ENCODE measurements around the gene EIF6. TPM values are rescaled to one million over a fixed set of nuclear protein-coding genes. Genes with fewer than 3 reads are reported as not detected.

EIF6 gene
- total and polyA plus RNA-seq, 2 donors (not counting 1 experiment from before 2014, with no cell fraction given) = 117 to 156 TPM

DNA sequence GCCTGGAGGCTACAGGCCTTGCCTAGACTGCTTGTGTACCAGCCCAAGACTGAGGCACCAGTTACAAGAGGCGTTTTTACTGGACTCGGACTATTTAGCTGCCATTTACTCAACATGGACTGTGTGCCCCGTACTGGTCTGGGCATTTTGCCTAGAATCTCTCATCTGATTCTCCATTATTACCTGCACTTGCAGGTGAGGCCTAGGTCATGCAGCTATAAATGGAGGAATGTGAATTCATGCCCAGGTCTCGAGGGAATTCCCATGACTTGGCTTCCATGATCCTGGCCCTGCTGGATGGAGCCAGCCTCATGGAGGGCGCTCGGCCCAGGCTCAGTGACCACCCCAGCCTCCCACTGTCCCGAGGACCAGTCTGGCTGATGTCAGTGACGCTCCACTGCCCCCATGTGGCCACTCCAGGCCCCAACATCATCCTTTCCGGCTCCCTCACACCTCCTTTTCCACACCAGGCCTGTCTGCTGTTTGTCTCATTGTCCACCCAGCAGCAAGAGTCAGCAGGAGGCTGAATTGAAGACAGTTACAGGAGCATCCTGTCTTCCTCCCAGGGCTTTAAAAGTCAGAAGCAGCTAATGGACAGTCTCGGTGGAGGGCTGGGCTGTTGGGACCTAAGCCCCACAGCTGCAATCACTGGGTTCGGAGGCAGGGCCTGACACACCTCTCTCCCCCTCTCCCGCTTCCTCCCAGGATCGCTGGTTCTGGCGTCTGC is 15.4 kb downstream of the EIF6 start:
- no peak overlapping the region for H3K27ac ChIP-seq (ENCODE audit: insufficient read depth, low read length)
- H3K27me3 ChIP-seq (ENCODE audit: control insufficient read depth, insufficient read depth, low read length) = no peaks in the 10 kb centered on the region

DNA sequence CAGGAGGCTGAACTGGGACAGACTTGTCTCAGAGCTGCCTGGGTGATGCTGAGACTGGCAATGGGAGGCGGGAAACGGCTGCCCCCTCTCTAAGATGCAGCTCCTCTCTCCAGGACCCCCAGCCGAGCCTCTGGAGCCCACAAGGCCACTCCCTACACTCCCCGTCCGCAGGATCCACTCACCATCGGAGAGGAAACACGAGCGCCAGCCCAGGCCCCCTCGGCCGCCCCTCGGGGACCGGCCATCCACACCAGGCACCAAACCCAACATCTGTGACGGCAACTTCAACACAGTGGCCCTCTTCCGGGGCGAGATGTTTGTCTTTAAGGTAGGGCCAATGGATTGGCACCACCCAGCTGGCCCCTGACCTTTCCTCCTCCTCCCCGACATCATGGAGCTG is 17.5 kb downstream of the EIF6 start:
- Histone ChIP-seq H3K79me2 (ENCODE audit: control insufficient read depth, insufficient read depth, low read length) (no peaks in the 10 kb centered on the region), H3K27ac (ENCODE audit: insufficient read depth, low read length) (no peak overlapping the region), H3K4me1 (ENCODE audit: control insufficient read depth, extremely low read depth, insufficient read depth, low read length) (peaks cover 3% of the 10 kb centered on the region), H2AFZ (ENCODE audit: low read length) (no peak overlapping the region), H3K27me3 (ENCODE audit: control insufficient read depth, insufficient read depth, low read length) (no peaks in the 10 kb centered on the region), H3K4me2 (ENCODE audit: extremely low read depth, insufficient read depth, low read length) (no peak overlapping the region), H3K9ac (ENCODE audit: insufficient read depth, low read length) (no peak overlapping the region), H3K9me3 (ENCODE audit: control insufficient read depth, insufficient read depth, low read depth, low read length) (no peaks in the 10 kb centered on the region), H3K4me3 (replicated peaks in 1 of 4; ENCODE audit: control extremely low read depth in 1 of 4, insufficient read depth in 1 of 4, low read depth in 3 of 4, low read length in 4 of 4) (no peak overlapping the region), H3K36me3 (ENCODE audit: control insufficient read depth, insufficient read depth, low read length) (peaks cover 3% of the 10 kb centered on the region), H4K20me1 (ENCODE audit: control insufficient read depth, extremely low read depth, insufficient read depth, low read length) (no peaks in the 10 kb centered on the region)
- TF ChIP-seq, protein P1, sequence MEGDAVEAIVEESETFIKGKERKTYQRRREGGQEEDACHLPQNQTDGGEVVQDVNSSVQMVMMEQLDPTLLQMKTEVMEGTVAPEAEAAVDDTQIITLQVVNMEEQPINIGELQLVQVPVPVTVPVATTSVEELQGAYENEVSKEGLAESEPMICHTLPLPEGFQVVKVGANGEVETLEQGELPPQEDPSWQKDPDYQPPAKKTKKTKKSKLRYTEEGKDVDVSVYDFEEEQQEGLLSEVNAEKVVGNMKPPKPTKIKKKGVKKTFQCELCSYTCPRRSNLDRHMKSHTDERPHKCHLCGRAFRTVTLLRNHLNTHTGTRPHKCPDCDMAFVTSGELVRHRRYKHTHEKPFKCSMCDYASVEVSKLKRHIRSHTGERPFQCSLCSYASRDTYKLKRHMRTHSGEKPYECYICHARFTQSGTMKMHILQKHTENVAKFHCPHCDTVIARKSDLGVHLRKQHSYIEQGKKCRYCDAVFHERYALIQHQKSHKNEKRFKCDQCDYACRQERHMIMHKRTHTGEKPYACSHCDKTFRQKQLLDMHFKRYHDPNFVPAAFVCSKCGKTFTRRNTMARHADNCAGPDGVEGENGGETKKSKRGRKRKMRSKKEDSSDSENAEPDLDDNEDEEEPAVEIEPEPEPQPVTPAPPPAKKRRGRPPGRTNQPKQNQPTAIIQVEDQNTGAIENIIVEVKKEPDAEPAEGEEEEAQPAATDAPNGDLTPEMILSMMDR (conservative IDR thresholded peaks at IDR 0.05 in 1 of 2, IDR thresholded peaks at IDR 0.05 in 1 of 2; ENCODE audit: low read depth in 1 of 2, low read length in 2 of 2) = no peak
- no peak for TF ChIP-seq EZH2 (IDR thresholded peaks at IDR 0.05; ENCODE audit: low read length, missing control alignments)
- DNase-seq (ENCODE audit: low read depth in 2 of 2) = no peak

More for the DNA sequence above, 15.4 kb downstream of the EIF6 start:
- H3K9ac ChIP-seq (ENCODE audit: insufficient read depth, low read length) = no peak overlapping the region
- no peaks in the 10 kb centered on the region for H4K20me1 ChIP-seq (ENCODE audit: control insufficient read depth, extremely low read depth, insufficient read depth, low read length)
- no peak overlapping the region for H3K4me3 ChIP-seq (replicated peaks in 1 of 4; ENCODE audit: control extremely low read depth in 1 of 4, insufficient read depth in 1 of 4, low read depth in 3 of 4, low read length in 4 of 4)
- no peak for TF ChIP-seq EZH2 (IDR thresholded peaks at IDR 0.05; ENCODE audit: low read length, missing control alignments)
- TF ChIP-seq, protein P1 (conservative IDR thresholded peaks at IDR 0.05 in 1 of 2, IDR thresholded peaks at IDR 0.05 in 1 of 2; ENCODE audit: low read depth in 1 of 2, low read length in 2 of 2) = peak; percentile 76 to 82
- H3K4me1 ChIP-seq (ENCODE audit: control insufficient read depth, extremely low read depth, insufficient read depth, low read length) = peaks cover 3% of the 10 kb centered on the region
- no peak overlapping the region for H3K4me2 ChIP-seq (ENCODE audit: extremely low read depth, insufficient read depth, low read length)
- no peak overlapping the region for H2AFZ ChIP-seq (ENCODE audit: low read length)
- no peaks in the 10 kb centered on the region for H3K9me3 ChIP-seq (ENCODE audit: control insufficient read depth, insufficient read depth, low read depth, low read length)
- H3K36me3 ChIP-seq (ENCODE audit: control insufficient read depth, insufficient read depth, low read length) = peaks cover 6% of the 10 kb centered on the region
- DNase-seq (ENCODE audit: low read depth in 2 of 2) = peak; percentile 45 to 48
- no peaks in the 10 kb centered on the region for H3K79me2 ChIP-seq (ENCODE audit: control insufficient read depth, insufficient read depth, low read length)

DNA sequence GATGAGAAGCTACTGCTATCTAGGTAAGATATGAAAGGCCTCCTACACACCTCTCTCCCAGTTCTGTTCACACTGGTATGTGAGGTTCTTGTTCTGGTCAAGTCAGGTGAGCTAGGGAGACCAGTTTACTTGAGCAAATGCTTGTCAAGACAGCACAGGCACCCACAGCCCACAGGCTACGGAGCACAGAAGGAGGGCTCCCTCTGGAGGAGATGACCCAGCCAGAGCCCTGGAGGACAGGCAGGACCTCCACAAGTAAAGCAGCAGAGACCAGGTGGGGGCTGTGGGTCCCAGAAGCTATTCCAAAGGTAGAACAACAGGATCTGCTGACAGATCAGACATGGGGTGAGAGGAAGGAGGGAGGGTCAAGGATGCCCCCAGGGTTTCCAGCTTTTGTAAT is 19.8 kb downstream of the EIF6 start:
- no peak overlapping the region for H3K4me2 ChIP-seq (ENCODE audit: extremely low read depth, insufficient read depth, low read length)
- no peak overlapping the region for H3K4me3 ChIP-seq (replicated peaks in 1 of 4; ENCODE audit: control extremely low read depth in 1 of 4, insufficient read depth in 1 of 4, low read depth in 3 of 4, low read length in 4 of 4)
- no peak overlapping the region for H3K27ac ChIP-seq (ENCODE audit: insufficient read depth, low read length)
- DNase-seq (ENCODE audit: low read depth in 2 of 2) = peak in 1 of 2 donors; percentile 59
- no peak for TF ChIP-seq EZH2 (IDR thresholded peaks at IDR 0.05; ENCODE audit: low read length, missing control alignments)
- TF ChIP-seq, protein P1 (conservative IDR thresholded peaks at IDR 0.05 in 1 of 2, IDR thresholded peaks at IDR 0.05 in 1 of 2; ENCODE audit: low read depth in 1 of 2, low read length in 2 of 2) = peak in 1 of 2 donors; percentile 3
- no peaks in the 10 kb centered on the region for H3K27me3 ChIP-seq (ENCODE audit: control insufficient read depth, insufficient read depth, low read length)
- H3K79me2 ChIP-seq (ENCODE audit: control insufficient read depth, insufficient read depth, low read length) = no peaks in the 10 kb centered on the region
- no peak overlapping the region for H3K9ac ChIP-seq (ENCODE audit: insufficient read depth, low read length)
- no peaks in the 10 kb centered on the region for H3K9me3 ChIP-seq (ENCODE audit: control insufficient read depth, insufficient read depth, low read depth, low read length)
- peaks cover 3% of the 10 kb centered on the region for H3K36me3 ChIP-seq (ENCODE audit: control insufficient read depth, insufficient read depth, low read length)
- H2AFZ ChIP-seq (ENCODE audit: low read length) = no peak overlapping the region
- no peaks in the 10 kb centered on the region for H4K20me1 ChIP-seq (ENCODE audit: control insufficient read depth, extremely low read depth, insufficient read depth, low read length)
- no peaks in the 10 kb centered on the region for H3K4me1 ChIP-seq (ENCODE audit: control insufficient read depth, extremely low read depth, insufficient read depth, low read length)
